ENCODE results near the gene PITPNM1.

PITPNM1 gene

GRCh38 chr11:67468456-67468758 lies 36.8 kb downstream of the PITPNM1 start:
- TF ChIP-seq CTCF (conservative IDR thresholded peaks at IDR 0.05; ENCODE audit: low read length) (no peak), EZH2phosphoT487 (IDR thresholded peaks at IDR 0.05; ENCODE audit: borderline replicate concordance) (no peak)
- peak overlapping the region; percentile 96 for H3K9ac ChIP-seq (ENCODE audit: low read depth, low read length, poor library complexity, severe bottlenecking)
- no peaks in the 10 kb centered on the region for H3K27me3 ChIP-seq (ENCODE audit: insufficient read depth, low read length, poor library complexity, severe bottlenecking)
- H3K4me1 ChIP-seq (ENCODE audit: insufficient read depth, low read length, poor library complexity, severe bottlenecking) = peaks cover 47% of the 10 kb centered on the region
- no peaks in the 10 kb centered on the region for H3K9me3 ChIP-seq (ENCODE audit: insufficient read depth, low read depth, low read length)
- no peak overlapping the region; the same call in 1 of the 2 replicates for H2AFZ ChIP-seq (ENCODE audit: low read length)
- H4K20me1 ChIP-seq (ENCODE audit: insufficient read depth, low read length, poor library complexity, severe bottlenecking) = no peaks in the 10 kb centered on the region
- peak overlapping the region; percentile 97 for H3K4me2 ChIP-seq (ENCODE audit: low read depth, low read length, poor library complexity, severe bottlenecking)
- no peaks in the 10 kb centered on the region for H3K36me3 ChIP-seq (ENCODE audit: insufficient read depth, low read length)
- peak overlapping the region; percentile 97 for H3K4me3 ChIP-seq (ENCODE audit: low read length, poor library complexity, severe bottlenecking)
- H3F3A ChIP-seq (ENCODE audit: low read depth) = peaks cover 4% of the 10 kb centered on the region; the same call in 1 of the 2 replicates
- no peaks in the 10 kb centered on the region for H3K9me2 ChIP-seq (replicated peaks; ENCODE audit: low read depth, low read length)
- peaks cover 41% of the 10 kb centered on the region for H3K79me2 ChIP-seq (ENCODE audit: insufficient read depth, low read length)

- H2AFZ ChIP-seq (ENCODE audit: low read length) = no peak overlapping the region
- H3K79me2 ChIP-seq (ENCODE audit: insufficient read depth, low read length) = peaks cover 41% of the 10 kb centered on the region
- no peaks in the 10 kb centered on the region for H3K9me2 ChIP-seq (replicated peaks; ENCODE audit: low read depth, low read length)
Observed at GRCh38 chr11:67468056-67468455, 37.1 kb downstream of the PITPNM1 start.

GRCh38 chr11:67466962-67467771 lies 38.0 kb downstream of the PITPNM1 start:
- Histone ChIP-seq H3K36me3 (ENCODE audit: insufficient read depth, low read length) (no peaks in the 10 kb centered on the region), H3K4me3 (ENCODE audit: low read length, poor library complexity, severe bottlenecking) (peak overlapping the region; percentile 97), H3K4me1 (ENCODE audit: insufficient read depth, low read length, poor library complexity, severe bottlenecking) (peaks cover 47% of the 10 kb centered on the region), H3K79me2 (ENCODE audit: insufficient read depth, low read length) (peaks cover 41% of the 10 kb centered on the region), H3K9me2 (replicated peaks; ENCODE audit: low read depth, low read length) (no peaks in the 10 kb centered on the region), H3K9ac (ENCODE audit: low read depth, low read length, poor library complexity, severe bottlenecking) (peak overlapping the region; percentile 96), H3F3A (ENCODE audit: low read depth) (peaks cover 4% of the 10 kb centered on the region; the same call in 1 of the 2 replicates), H3K4me2 (ENCODE audit: low read depth, low read length, poor library complexity, severe bottlenecking) (peak overlapping the region; percentile 97), H4K20me1 (ENCODE audit: insufficient read depth, low read length, poor library complexity, severe bottlenecking) (no peaks in the 10 kb centered on the region), H3K27me3 (ENCODE audit: insufficient read depth, low read length, poor library complexity, severe bottlenecking) (no peaks in the 10 kb centered on the region), H2AFZ (ENCODE audit: low read length) (no peak overlapping the region), H3K9me3 (ENCODE audit: insufficient read depth, low read depth, low read length) (no peaks in the 10 kb centered on the region)
- TF ChIP-seq EZH2phosphoT487 (IDR thresholded peaks at IDR 0.05; ENCODE audit: borderline replicate concordance) (no peak), CTCF (conservative IDR thresholded peaks at IDR 0.05; ENCODE audit: low read length) (no peak)

More at GRCh38 chr11:67468056-67468455, 37.1 kb downstream of the PITPNM1 start:
- Histone ChIP-seq H3K4me3 (ENCODE audit: low read length, poor library complexity, severe bottlenecking) (peak overlapping the region; percentile 97), H3K27me3 (ENCODE audit: insufficient read depth, low read length, poor library complexity, severe bottlenecking) (no peaks in the 10 kb centered on the region), H3K4me1 (ENCODE audit: insufficient read depth, low read length, poor library complexity, severe bottlenecking) (peaks cover 47% of the 10 kb centered on the region), H3K4me2 (ENCODE audit: low read depth, low read length, poor library complexity, severe bottlenecking) (peak overlapping the region; percentile 97), H3K36me3 (ENCODE audit: insufficient read depth, low read length) (no peaks in the 10 kb centered on the region), H3K9ac (ENCODE audit: low read depth, low read length, poor library complexity, severe bottlenecking) (peak overlapping the region; percentile 96), H3K9me3 (ENCODE audit: insufficient read depth, low read depth, low read length) (no peaks in the 10 kb centered on the region), H3F3A (ENCODE audit: low read depth) (peaks cover 4% of the 10 kb centered on the region; the same call in 1 of the 2 replicates), H4K20me1 (ENCODE audit: insufficient read depth, low read length, poor library complexity, severe bottlenecking) (no peaks in the 10 kb centered on the region)
- TF ChIP-seq EZH2phosphoT487 (IDR thresholded peaks at IDR 0.05; ENCODE audit: borderline replicate concordance) (no peak), CTCF (conservative IDR thresholded peaks at IDR 0.05; ENCODE audit: low read length) (no peak)

Measured in Loucy (cell line).